PFSK-1 (cell line): ENCODE measurements around the gene ACTN2.

Experiments used
- FOXP2 ChIP-seq: optimal IDR thresholded peaks from 2 replicates; pipeline ENCODE3; 2011; ENCODE audit warnings: borderline replicate concordance, control low read depth, inconsistent platforms; ENCODE audit not compliant: insufficient read depth; ENCODE audit errors: extremely low read length, extremely low read depth
- POLR2AphosphoS5 ChIP-seq: IDR thresholded peaks from 2 replicates; pipeline ENCODE4 v1.6.1; 2012; ENCODE audit warnings: low read depth, mild to moderate bottlenecking, control low read depth, low read length, moderate library complexity
- SIN3A ChIP-seq: IDR thresholded peaks from 2 replicates; pipeline ENCODE4 v1.6.1; 2012; ENCODE audit warnings: mild to moderate bottlenecking, low read length, moderate library complexity, borderline replicate concordance; ENCODE audit not compliant: insufficient read depth
- TAF1 ChIP-seq: IDR thresholded peaks from 2 replicates; pipeline ENCODE4 v1.6.1; 2012; ENCODE audit warnings: low read length, control low read depth, borderline replicate concordance; ENCODE audit not compliant: insufficient read depth
- TF ChIP-seq, protein P1 (sequence below), 2 experiments: IDR thresholded peaks; 2 replicates each; pipeline versions ENCODE4 v1.6.1 to v1.8.0; 2011 to 2012; ENCODE audit warnings: low read depth in 2 of 2, low read length in 2 of 2, control low read depth in 1 of 2, inconsistent platforms in 1 of 2, mild to moderate bottlenecking in 1 of 2, moderate library complexity in 1 of 2; ENCODE audit not compliant: insufficient read depth in 1 of 2

ACTN2 gene

DNA sequence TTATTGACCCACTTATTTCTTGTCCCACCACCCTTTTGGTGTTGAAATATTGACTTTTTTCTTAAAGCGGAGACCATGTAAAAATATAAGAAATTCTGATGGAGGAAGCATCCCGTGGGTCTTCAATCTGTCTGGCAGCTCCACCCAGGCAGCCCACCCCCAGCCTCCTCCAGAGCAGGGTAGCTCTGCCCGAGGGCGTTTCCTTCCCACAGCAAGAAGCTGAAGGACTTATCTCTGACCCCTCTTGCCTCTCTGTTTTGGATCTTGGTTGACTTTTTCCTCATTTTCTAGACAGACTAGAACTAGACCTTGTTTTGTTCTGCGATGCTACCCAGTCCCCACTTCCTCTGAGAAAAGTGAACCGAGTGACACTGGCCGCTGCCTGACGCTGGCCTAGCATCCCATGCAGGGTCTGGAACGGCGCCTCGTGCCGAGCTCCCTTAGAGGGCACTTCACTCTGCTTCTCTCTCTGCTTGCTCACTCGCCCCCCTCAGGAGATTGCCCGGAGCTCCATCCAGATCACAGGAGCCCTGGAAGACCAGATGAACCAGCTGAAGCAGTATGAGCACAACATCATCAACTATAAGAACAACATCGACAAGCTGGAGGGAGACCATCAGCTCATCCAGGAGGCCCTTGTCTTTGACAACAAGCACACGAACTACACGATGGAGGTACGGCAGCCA, 68.4 kb downstream of the ACTN2 start:
- no peak for TF ChIP-seq FOXP2
- no peak for TF ChIP-seq TAF1
- no peak for TF ChIP-seq SIN3A
- no peak for TF ChIP-seq POLR2AphosphoS5
- TF ChIP-seq, protein P1, sequence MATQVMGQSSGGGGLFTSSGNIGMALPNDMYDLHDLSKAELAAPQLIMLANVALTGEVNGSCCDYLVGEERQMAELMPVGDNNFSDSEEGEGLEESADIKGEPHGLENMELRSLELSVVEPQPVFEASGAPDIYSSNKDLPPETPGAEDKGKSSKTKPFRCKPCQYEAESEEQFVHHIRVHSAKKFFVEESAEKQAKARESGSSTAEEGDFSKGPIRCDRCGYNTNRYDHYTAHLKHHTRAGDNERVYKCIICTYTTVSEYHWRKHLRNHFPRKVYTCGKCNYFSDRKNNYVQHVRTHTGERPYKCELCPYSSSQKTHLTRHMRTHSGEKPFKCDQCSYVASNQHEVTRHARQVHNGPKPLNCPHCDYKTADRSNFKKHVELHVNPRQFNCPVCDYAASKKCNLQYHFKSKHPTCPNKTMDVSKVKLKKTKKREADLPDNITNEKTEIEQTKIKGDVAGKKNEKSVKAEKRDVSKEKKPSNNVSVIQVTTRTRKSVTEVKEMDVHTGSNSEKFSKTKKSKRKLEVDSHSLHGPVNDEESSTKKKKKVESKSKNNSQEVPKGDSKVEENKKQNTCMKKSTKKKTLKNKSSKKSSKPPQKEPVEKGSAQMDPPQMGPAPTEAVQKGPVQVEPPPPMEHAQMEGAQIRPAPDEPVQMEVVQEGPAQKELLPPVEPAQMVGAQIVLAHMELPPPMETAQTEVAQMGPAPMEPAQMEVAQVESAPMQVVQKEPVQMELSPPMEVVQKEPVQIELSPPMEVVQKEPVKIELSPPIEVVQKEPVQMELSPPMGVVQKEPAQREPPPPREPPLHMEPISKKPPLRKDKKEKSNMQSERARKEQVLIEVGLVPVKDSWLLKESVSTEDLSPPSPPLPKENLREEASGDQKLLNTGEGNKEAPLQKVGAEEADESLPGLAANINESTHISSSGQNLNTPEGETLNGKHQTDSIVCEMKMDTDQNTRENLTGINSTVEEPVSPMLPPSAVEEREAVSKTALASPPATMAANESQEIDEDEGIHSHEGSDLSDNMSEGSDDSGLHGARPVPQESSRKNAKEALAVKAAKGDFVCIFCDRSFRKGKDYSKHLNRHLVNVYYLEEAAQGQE (IDR thresholded peaks at IDR 0.05; ENCODE audit: insufficient read depth in 1 of 2, low read depth in 2 of 2, low read length in 2 of 2): no peak

- TF ChIP-seq FOXP2 (no peak), POLR2AphosphoS5 (no peak), SIN3A (no peak)
- TF ChIP-seq, protein P1 (IDR thresholded peaks at IDR 0.05; ENCODE audit: insufficient read depth in 1 of 2, low read depth in 2 of 2, low read length in 2 of 2): no peak
These were observed 71.3 kb downstream of the ACTN2 start for GRCh38 chr1:236757640-236758039.

DNA sequence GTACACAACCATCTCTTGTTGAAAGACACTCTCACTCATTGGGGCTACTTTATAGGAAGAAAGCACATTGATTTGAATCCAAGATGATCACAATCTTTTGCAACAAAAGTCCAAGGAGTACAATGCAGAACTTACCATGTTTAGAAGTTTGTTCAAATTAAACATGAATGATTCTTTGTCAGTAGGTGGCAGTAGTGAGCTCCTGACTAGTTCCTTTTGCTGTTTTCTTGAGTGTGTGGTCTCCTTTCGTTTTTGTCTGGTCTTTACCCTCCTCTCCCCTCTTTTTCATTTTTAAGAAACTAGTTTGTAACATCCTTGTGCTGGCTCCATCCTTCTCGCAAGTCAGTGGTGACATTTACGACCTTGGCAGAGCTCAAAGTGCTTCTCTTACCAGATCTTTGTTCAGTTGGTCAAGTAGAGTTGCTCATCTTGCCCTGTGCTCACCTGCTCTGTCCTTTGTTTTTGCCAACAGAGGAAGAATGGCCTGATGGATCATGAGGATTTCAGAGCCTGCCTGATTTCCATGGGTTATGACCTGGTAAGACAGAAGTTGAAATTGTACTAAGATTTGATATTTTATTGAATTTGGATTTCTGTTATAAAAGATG, 73.1 kb downstream of the ACTN2 start:
- TF ChIP-seq FOXP2 (no peak), SIN3A (no peak), POLR2AphosphoS5 (no peak), TAF1 (no peak)
- TF ChIP-seq, protein P1 (IDR thresholded peaks at IDR 0.05; ENCODE audit: insufficient read depth in 1 of 2, low read depth in 2 of 2, low read length in 2 of 2): no peak

- TF ChIP-seq FOXP2 (no peak), SIN3A (no peak), TAF1 (no peak), POLR2AphosphoS5 (no peak)
- TF ChIP-seq, protein P1 (IDR thresholded peaks at IDR 0.05; ENCODE audit: insufficient read depth in 1 of 2, low read depth in 2 of 2, low read length in 2 of 2): no peak
These were observed 74.2 kb downstream of the ACTN2 start for GRCh38 chr1:236760480-236760879.
